Ishikawa (cell line): ENCODE results near the gene RDH8.

Source experiments
- CEBPB ChIP-seq: IDR thresholded peaks from 2 replicates; pipeline ENCODE4 v1.6.1; 2012
- CREB1 ChIP-seq: IDR thresholded peaks from 2 replicates; pipeline ENCODE4 v1.6.1; 2012; ENCODE audit warnings: low read depth
- EGR1 ChIP-seq: IDR thresholded peaks from 2 replicates; pipeline ENCODE4 v1.6.1; 2012
- EP300 ChIP-seq: IDR thresholded peaks from 2 replicates; pipeline ENCODE4 v1.6.1; 2012; ENCODE audit warnings: borderline replicate concordance
- FOXM1 ChIP-seq: IDR thresholded peaks from 2 replicates; pipeline ENCODE4 v1.6.1; 2012; ENCODE audit warnings: low read depth, borderline replicate concordance
- MAX ChIP-seq: IDR thresholded peaks from 2 replicates; pipeline ENCODE4 v1.6.1; 2012
- NFIC ChIP-seq: IDR thresholded peaks from 2 replicates; pipeline ENCODE4 v1.6.1; 2012
- RAD21 ChIP-seq: IDR thresholded peaks from 2 replicates; pipeline ENCODE4 v1.6.1; 2012; ENCODE audit warnings: low read depth
- TAF1 ChIP-seq: IDR thresholded peaks from 2 replicates; pipeline ENCODE4 v1.6.1; 2012; ENCODE audit warnings: low read depth, mild to moderate bottlenecking
- TCF12 ChIP-seq: IDR thresholded peaks from 2 replicates; pipeline ENCODE4 v1.6.1; 2012; ENCODE audit warnings: low read depth
- TEAD4 ChIP-seq: IDR thresholded peaks from 2 replicates; pipeline ENCODE4 v1.6.1; 2012
- YY1 ChIP-seq: IDR thresholded peaks from 2 replicates; pipeline ENCODE4 v1.6.1; 2012; ENCODE audit warnings: low read depth
- ZBTB7A ChIP-seq: IDR thresholded peaks from 2 replicates; pipeline ENCODE4 v1.6.1; 2012; ENCODE audit warnings: low read depth
- TF ChIP-seq, protein P1 (sequence below): IDR thresholded peaks from 2 replicates; pipeline ENCODE4 v1.6.1; 2012; ENCODE audit warnings: low read depth, mild to moderate bottlenecking
- TF ChIP-seq, protein P2 (sequence below): IDR thresholded peaks from 2 replicates; pipeline ENCODE4 v1.6.1; 2012

RDH8 gene

GRCh38 chr19:10009714-10010224 lies 3.5 kb upstream of the RDH8 start:
- TF ChIP-seq CREB1, result no peak
- no peak for TF ChIP-seq CEBPB
- no peak for TF ChIP-seq FOXM1
- no peak for TF ChIP-seq EGR1
- TF ChIP-seq TAF1, result no peak
- no peak for TF ChIP-seq YY1
- TF ChIP-seq MAX, result no peak
- TF ChIP-seq EP300, result no peak
- no peak for TF ChIP-seq ZBTB7A
- no peak for TF ChIP-seq NFIC
- TF ChIP-seq, protein P1, sequence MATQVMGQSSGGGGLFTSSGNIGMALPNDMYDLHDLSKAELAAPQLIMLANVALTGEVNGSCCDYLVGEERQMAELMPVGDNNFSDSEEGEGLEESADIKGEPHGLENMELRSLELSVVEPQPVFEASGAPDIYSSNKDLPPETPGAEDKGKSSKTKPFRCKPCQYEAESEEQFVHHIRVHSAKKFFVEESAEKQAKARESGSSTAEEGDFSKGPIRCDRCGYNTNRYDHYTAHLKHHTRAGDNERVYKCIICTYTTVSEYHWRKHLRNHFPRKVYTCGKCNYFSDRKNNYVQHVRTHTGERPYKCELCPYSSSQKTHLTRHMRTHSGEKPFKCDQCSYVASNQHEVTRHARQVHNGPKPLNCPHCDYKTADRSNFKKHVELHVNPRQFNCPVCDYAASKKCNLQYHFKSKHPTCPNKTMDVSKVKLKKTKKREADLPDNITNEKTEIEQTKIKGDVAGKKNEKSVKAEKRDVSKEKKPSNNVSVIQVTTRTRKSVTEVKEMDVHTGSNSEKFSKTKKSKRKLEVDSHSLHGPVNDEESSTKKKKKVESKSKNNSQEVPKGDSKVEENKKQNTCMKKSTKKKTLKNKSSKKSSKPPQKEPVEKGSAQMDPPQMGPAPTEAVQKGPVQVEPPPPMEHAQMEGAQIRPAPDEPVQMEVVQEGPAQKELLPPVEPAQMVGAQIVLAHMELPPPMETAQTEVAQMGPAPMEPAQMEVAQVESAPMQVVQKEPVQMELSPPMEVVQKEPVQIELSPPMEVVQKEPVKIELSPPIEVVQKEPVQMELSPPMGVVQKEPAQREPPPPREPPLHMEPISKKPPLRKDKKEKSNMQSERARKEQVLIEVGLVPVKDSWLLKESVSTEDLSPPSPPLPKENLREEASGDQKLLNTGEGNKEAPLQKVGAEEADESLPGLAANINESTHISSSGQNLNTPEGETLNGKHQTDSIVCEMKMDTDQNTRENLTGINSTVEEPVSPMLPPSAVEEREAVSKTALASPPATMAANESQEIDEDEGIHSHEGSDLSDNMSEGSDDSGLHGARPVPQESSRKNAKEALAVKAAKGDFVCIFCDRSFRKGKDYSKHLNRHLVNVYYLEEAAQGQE, result no peak

DNA sequence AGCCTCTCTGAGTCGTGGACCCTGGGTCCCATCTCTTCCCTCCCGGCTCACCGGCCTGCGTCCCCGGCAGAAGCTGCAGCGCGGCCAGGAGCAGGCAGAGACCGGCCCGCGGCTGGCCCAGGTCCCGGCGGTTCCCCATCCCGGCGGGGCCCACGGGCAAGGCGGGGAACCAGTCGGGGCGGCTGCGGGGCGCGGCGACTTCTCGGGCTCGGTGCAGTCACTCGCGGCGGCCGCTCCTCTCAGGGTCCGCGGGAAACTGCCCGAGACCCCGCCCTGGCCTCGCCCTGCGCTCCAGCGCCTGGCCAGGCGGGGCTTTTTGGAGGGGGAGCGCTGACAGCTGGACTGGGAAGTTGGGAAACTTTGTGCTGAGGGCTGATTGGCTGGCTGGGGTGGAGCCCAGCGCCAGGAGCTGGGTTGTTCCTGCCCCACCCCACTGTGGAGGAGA lies 3.0 kb upstream of the RDH8 start, which contains the start of gene COL5A3:
Gene COL5A3, minus strand, starts transcription at position 258 of the 445 bp plus-strand sequence. Its CDS starts 119 bp downstream, at position 139.
- TF ChIP-seq RAD21 (no peak), MAX (no peak), TCF12 (no peak), TEAD4 (no peak), NFIC (no peak), EP300 (no peak), CEBPB (no peak), CREB1 (no peak), YY1 (no peak)
- TF ChIP-seq, protein P1, result no peak

DNA sequence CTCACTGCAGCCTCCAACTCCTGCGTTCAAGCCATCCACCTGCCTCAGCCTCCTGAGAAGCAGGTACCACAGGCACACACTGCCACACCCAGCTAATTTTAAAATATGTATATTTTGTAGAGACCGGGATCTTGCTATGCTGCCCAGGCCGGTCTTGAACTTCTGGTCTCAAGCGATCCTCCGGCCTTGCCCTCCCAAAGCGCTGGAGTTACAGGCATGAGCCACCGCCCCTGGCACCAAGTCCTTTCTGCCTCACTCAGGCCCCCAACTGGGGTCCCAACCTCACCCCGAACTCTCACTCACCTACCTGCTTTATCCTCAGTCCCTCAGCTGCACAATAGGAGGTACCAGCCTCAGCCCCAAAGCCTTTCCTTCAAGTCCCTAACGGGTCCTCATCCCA lies 2.3 kb upstream of the RDH8 start:
- TF ChIP-seq TAF1 (no peak), FOXM1 (no peak), EP300 (no peak), CEBPB (no peak), CREB1 (no peak), RAD21 (no peak), EGR1 (no peak), TCF12 (no peak), MAX (no peak), YY1 (no peak), NFIC (no peak), TEAD4 (no peak), ZBTB7A (no peak)
- TF ChIP-seq, protein P2, sequence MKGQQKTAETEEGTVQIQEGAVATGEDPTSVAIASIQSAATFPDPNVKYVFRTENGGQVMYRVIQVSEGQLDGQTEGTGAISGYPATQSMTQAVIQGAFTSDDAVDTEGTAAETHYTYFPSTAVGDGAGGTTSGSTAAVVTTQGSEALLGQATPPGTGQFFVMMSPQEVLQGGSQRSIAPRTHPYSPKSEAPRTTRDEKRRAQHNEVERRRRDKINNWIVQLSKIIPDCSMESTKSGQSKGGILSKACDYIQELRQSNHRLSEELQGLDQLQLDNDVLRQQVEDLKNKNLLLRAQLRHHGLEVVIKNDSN, result no peak
- TF ChIP-seq, protein P1, result no peak

- TF ChIP-seq RAD21 (no peak), CREB1 (no peak), YY1 (no peak), TCF12 (no peak), ZBTB7A (no peak), NFIC (no peak), EGR1 (no peak), CEBPB (no peak), TAF1 (no peak), TEAD4 (no peak), EP300 (no peak), FOXM1 (no peak), MAX (no peak)
- TF ChIP-seq, protein P1, result no peak
- TF ChIP-seq, protein P2, result no peak
Measured at GRCh38 chr19:10011974-10012373, 1.3 kb upstream of the RDH8 start.
